PC-9 (cell line): Measurements from ENCODE around the gene CLIC5. TPM values are rescaled to one million over a fixed set of nuclear protein-coding genes. Genes with fewer than 3 reads are reported as not detected.

Source experiments
- BruUV-seq: library from RNA; stranded (reverse); fragments of 400-500 nt; replicated peaks from 2 replicates; lab custom pipeline; 2021; lab: Mats Ljungman, UMichigan
- CTCF ChIA-PET: fragments of 300-600 bp; sonication (Branson Sonifier 250); formaldehyde crosslinking; loops from one replicate; lab custom pipeline; 2022; ENCODE audit warnings: antibody characterized with exemption; lab: Charles Lee
- POLR2A ChIA-PET: fragments of 300-600 bp; sonication (Branson Sonifier 250); formaldehyde crosslinking; loops from one replicate; lab custom pipeline; 2022; ENCODE audit warnings: antibody characterized with exemption; ENCODE audit not compliant: unreplicated experiment; lab: Charles Lee
- DNase-seq, 2 experiments: peaks; one replicate each; pipeline versions ENCODE4 v3.0.0 to v3.0.0-alpha.2; 2015 to 2022; ENCODE audit warnings: mixed read lengths in 1 of 2
- H2AFZ ChIP-seq: fragments of 200-600 bp; sonication (generic); 2 replicates; pipeline ENCODE4 v1.8.1; 2017; ENCODE audit warnings: antibody characterized with exemption
- H3F3A ChIP-seq: fragments of 200-600 bp; sonication (generic); 2 replicates; pipeline ENCODE4 v1.8.1; 2017; ENCODE audit warnings: antibody characterized with exemption, mild to moderate bottlenecking, low read depth; ENCODE audit not compliant: insufficient read depth
- H3K27ac ChIP-seq: fragments of 200-600 bp; sonication (generic); 2 replicates; pipeline ENCODE4 v1.6.1; 2016; ENCODE audit warnings: mixed run types
- H3K27me3 ChIP-seq: fragments of 200-600 bp; sonication (generic); 2 replicates; pipeline ENCODE4 v1.6.1; 2016; ENCODE audit warnings: low read depth, mixed run types; ENCODE audit not compliant: insufficient read depth
- H3K36me3 ChIP-seq: fragments of 200-600 bp; sonication (generic); 2 replicates; pipeline ENCODE4 v1.6.1; 2016; ENCODE audit warnings: low read depth, mixed run types
- H3K4me1 ChIP-seq: fragments of 200-600 bp; sonication (generic); replicated peaks from 2 replicates; pipeline ENCODE4 v1.6.1; 2016; ENCODE audit warnings: mixed run types; ENCODE audit not compliant: insufficient read depth
- H3K4me2 ChIP-seq: fragments of 200-600 bp; sonication (generic); 2 replicates; pipeline ENCODE4 v1.6.1; 2017; ENCODE audit warnings: mixed run types
- H3K4me3 ChIP-seq: fragments of 200-600 bp; sonication (generic); 2 replicates; pipeline ENCODE4 v1.6.1; 2016; ENCODE audit warnings: mixed run types
- H3K79me2 ChIP-seq: fragments of 200-600 bp; sonication (generic); 2 replicates; pipeline ENCODE4 v1.6.1; 2017; ENCODE audit warnings: low read depth, mixed run types
- H3K9me2 ChIP-seq: fragments of 200-600 bp; sonication (generic); 2 replicates; pipeline ENCODE4 v1.8.1; 2017; ENCODE audit warnings: mild to moderate bottlenecking; ENCODE audit not compliant: insufficient read depth
- H3K9me3 ChIP-seq: fragments of 200-600 bp; sonication (generic); 2 replicates; pipeline ENCODE4 v1.8.1; 2016; ENCODE audit warnings: low read depth; ENCODE audit not compliant: insufficient read depth
- H4K20me1 ChIP-seq: fragments of 200-600 bp; sonication (generic); 2 replicates; pipeline ENCODE4 v1.8.1; 2017; ENCODE audit not compliant: insufficient read depth
- EZH2 ChIP-seq: fragments of 200-600 bp; sonication (generic); IDR thresholded peaks from 2 replicates; pipeline ENCODE4 v1.8.0; 2017; ENCODE audit warnings: antibody characterized with exemption, low read depth
- intact Hi-C: fragments of 100-400 bp; cut with micrococcal nuclease; formaldehyde crosslinking; loops from one replicate; pipeline ENCODE4 v1.10.0; 2022; ENCODE audit not compliant: unreplicated experiment
- total RNA-seq: library from RNA; stranded (reverse); gene quantifications from 2 replicates; pipeline ENCODE4 v1.2.3, GENCODE V29; 2021
- TF ChIP-seq, protein P1 (sequence below): fragments of 200-600 bp; sonication (generic); conservative IDR thresholded peaks from 2 replicates; pipeline ENCODE4 v1.6.1; 2017; ENCODE audit warnings: mixed run types, antibody characterized with exemption, mild to moderate bottlenecking, moderate library complexity

CLIC5 gene
- total RNA-seq, 1 experiment from 2014 or later = 2.0 TPM

DNA sequence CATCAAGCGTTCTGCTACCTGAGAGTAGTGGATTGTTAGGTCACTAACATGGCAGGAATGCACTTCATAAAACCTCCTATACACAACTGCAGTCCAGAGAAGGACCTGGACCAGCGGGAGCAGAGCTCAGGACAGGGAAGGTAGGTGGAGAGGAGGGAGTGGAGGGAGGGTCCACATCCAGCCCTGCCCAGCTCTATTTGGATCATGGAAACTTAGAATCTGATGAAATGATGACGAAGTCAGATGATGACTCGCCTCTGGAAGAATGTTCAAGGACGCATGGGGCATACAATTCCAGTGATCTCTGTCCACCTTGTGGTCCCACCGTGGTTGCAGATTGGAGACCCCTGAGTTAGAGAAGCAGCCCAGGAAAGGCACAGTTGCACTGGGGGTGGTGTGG lies 68.8 kb downstream of the CLIC5 start:
- H3K9me2 ChIP-seq = no peaks in the 10 kb centered on the region

DNA sequence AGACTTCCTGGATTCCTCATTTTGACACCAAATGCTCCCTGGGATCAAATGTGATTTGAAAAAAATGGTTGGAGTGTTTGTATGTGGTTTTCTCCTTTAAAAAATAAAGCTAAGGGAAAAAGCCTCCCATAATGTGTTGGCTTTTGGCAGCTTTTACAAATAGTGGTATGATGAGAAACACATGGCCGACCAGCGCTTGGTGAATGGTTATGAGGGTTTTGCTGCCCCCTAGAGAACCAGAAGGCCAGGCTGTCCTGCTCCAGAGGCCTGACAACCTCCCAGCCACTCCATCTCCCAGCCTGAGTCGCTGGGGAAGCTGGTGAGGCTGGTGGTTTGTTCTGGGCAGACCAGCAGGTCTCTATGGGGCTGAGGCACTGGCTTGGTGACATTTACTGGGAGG lies 69.3 kb downstream of the CLIC5 start:
- DNase-seq = no peak
- Histone ChIP-seq H3K9me3 (no peaks in the 10 kb centered on the region), H3K4me1 (peaks cover 11% of the 10 kb centered on the region), H4K20me1 (no peaks in the 10 kb centered on the region), H3F3A (no peaks in the 10 kb centered on the region), H3K36me3 (no peaks in the 10 kb centered on the region), H3K27ac (no peak overlapping the region), H3K9me2 (no peaks in the 10 kb centered on the region), H3K4me3 (no peak overlapping the region), H3K27me3 (no peaks in the 10 kb centered on the region; the same call in 1 of the 2 replicates), H3K4me2 (no peak overlapping the region), H3K79me2 (no peaks in the 10 kb centered on the region), H2AFZ (no peak overlapping the region)
- POLR2A ChIA-PET = interaction anchor here (0.6 kb wide), 1 partner anchor 61 kb away, joined by 3 read pairs; no protein-coding TSS in a partner anchor
- intact Hi-C loops = loop anchor here (5.0 kb wide), 1 partner anchor 66 kb away; no protein-coding TSS in a partner anchor
- no TSS peak for BruUV-seq
- TF ChIP-seq, protein P1, sequence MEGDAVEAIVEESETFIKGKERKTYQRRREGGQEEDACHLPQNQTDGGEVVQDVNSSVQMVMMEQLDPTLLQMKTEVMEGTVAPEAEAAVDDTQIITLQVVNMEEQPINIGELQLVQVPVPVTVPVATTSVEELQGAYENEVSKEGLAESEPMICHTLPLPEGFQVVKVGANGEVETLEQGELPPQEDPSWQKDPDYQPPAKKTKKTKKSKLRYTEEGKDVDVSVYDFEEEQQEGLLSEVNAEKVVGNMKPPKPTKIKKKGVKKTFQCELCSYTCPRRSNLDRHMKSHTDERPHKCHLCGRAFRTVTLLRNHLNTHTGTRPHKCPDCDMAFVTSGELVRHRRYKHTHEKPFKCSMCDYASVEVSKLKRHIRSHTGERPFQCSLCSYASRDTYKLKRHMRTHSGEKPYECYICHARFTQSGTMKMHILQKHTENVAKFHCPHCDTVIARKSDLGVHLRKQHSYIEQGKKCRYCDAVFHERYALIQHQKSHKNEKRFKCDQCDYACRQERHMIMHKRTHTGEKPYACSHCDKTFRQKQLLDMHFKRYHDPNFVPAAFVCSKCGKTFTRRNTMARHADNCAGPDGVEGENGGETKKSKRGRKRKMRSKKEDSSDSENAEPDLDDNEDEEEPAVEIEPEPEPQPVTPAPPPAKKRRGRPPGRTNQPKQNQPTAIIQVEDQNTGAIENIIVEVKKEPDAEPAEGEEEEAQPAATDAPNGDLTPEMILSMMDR = no peak
- no peak for TF ChIP-seq EZH2
- CTCF ChIA-PET = no interaction called here

More for the DNA sequence above, 68.8 kb downstream of the CLIC5 start:
- Histone ChIP-seq H3K4me1 (peaks cover 11% of the 10 kb centered on the region), H3K9me3 (no peaks in the 10 kb centered on the region), H3K4me2 (no peak overlapping the region), H3K79me2 (no peaks in the 10 kb centered on the region), H2AFZ (no peak overlapping the region), H3K4me3 (no peak overlapping the region), H3K27me3 (no peaks in the 10 kb centered on the region; the same call in 1 of the 2 replicates), H3F3A (no peaks in the 10 kb centered on the region), H3K27ac (no peak overlapping the region), H4K20me1 (no peaks in the 10 kb centered on the region), H3K36me3 (no peaks in the 10 kb centered on the region)
- DNase-seq = no peak
- intact Hi-C loops = loop anchor here (5.0 kb wide), 1 partner anchor 65 kb away; no protein-coding TSS in a partner anchor
- CTCF ChIA-PET = no interaction called here
- no TSS peak for BruUV-seq
- no peak for TF ChIP-seq EZH2
- TF ChIP-seq, protein P1 = no peak
- POLR2A ChIA-PET = interaction anchor here (0.6 kb wide), 1 partner anchor 60 kb away, joined by 3 read pairs; no protein-coding TSS in a partner anchor

DNA sequence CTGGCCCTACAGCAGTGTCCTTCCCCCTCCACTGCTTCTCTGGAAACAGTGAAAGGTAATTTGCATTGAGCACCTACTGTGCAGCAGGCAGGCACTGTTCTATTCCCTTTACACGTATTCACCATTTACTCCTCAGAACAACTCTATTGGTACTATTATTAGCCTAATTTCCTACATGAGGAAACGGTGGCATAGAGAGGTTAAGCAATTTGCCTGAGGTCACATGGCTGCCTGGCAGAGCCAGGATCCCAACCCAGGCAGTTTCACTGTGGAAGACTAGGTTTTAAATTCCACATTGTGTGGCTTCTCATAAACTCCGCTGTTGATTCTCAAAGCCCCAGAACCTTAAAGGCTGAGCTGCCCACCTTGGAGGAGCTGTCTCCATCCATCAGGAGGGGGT lies 72.7 kb downstream of the CLIC5 start:
- CTCF ChIA-PET = no interaction called here
- Histone ChIP-seq H3F3A (no peaks in the 10 kb centered on the region), H3K4me1 (no peaks in the 10 kb centered on the region), H3K9me2 (no peaks in the 10 kb centered on the region), H2AFZ (no peak overlapping the region), H3K79me2 (no peaks in the 10 kb centered on the region), H3K27ac (no peak overlapping the region), H3K36me3 (no peaks in the 10 kb centered on the region), H3K9me3 (no peaks in the 10 kb centered on the region), H4K20me1 (no peaks in the 10 kb centered on the region), H3K27me3 (no peaks in the 10 kb centered on the region; the same call in 1 of the 2 replicates), H3K4me2 (no peak overlapping the region), H3K4me3 (no peak overlapping the region)
- POLR2A ChIA-PET = no interaction called here
- no peak for DNase-seq
- BruUV-seq = no TSS peak
- intact Hi-C loops = no loop called here
- TF ChIP-seq EZH2 = no peak
- TF ChIP-seq, protein P1 = no peak
